Stimulated activated CD4-positive, alpha-beta T cell treated with anti-CD3 and anti-CD28 coated beads, Interleukin-1b, Interleukin-23, amount 100 ng/mL, for 1 hour (primary cell): ENCODE measurements around the gene SZT2.
"Not testable (repeated sequence)": the region's sequence is repeated elsewhere in the genome, so short reads cannot be mapped to it uniquely, and the experiment has no call there.

Source experiments
- DNase-seq, 2 donors: peaks; one replicate each; pipeline ENCODE4 v3.0.0-alpha.2; 2020; ENCODE audit warnings: low read depth in 2 of 2

The SZT2 gene

DNA sequence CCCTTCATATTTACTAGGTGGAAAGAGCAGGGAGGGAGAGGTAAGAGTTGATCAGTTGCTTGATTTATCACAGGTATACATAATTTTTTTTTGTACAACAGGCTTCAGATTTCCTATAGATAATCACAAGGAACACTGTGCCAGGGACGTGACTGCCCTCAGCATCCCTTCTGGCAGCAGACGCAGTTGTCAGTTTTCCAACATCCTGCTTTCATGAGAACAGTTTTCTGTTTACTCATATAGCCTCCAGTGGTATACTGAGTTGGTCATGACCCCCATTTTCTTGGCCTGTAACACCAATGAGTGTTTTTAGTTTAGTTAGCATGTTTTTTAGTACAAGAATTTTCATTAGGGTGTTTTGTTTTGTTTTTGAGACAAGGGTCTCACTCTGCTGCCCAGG is 103.1 kb downstream of the SZT2 start:
- DNase-seq: no peak

DNA sequence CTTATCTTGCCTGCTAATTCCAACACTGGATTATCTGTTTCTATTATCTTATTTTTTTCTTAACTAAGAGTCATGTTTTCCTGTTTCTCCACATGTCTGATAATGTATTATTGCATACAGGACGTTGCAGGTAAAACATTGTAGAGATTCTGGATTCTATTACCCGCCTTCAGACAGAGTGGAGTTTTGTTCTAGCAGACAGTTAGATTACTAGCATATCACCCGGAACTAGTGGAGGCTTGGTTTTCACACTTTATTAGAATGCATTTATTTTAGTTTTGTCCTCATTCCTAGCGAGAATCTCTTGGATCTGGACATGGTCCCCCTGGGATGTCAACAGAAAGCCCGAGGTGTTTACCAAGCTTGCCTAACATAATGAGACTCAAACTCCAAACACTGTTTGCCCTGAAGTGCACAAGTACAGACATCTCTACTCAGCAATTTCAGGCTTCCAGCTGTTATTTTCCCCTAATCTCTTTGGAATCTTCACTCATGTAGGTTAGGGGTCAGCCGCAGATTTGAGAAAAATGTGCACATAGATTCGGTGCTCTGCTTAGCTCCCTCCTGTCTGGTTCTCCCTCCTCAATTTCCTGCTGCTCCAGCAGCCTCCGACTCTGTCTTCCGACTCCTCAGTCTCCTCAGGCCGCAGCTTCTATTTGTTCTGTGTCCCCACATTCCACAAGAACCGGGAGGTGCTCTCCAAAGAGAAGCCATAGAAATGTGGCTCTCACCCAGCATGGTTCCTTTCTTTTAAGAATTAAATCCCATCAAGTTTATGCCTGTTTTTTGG is 104.2 kb downstream of the SZT2 start:
- no peak for DNase-seq

DNA sequence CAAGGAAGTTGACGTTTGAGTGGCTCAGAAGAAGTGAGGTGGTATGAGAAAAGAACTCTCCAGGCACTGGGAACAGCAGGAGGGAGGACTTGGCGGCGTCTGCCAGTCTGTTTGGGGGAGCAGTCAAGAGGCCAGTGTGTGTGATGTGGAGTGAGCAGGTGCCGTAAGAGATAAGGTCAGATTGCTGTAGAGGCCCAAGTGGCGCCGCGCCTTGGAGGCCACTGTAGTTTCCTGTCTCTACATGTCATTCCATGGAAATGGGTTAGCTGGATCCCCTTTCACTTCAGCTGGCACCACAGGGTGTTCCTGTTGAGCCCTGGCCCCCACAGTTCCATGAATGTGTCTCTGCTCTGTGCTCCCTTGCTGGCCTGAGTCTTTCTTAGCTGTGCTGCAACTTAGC is 105.5 kb downstream of the SZT2 start:
- DNase-seq: no peak

DNA sequence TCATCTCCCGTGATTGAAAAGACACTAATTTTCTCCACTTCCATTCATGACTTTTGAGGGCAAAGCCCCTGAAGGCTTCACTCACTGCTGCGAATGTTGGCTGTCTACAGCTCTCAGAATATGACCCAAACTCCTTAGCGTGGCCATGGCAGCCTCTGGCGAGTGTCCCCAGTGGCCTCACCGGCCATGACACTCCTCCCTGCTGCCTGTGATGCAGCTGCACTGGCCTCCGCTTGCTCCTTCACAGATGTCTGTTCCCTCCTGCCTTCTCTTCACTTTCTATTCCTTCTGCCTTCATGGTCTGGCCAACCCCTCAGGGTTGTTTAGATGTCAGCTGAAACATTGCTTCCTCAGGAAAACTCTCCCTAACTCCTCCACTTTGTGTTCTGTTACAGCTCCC is 110.2 kb downstream of the SZT2 start:
- DNase-seq: no peak

DNA sequence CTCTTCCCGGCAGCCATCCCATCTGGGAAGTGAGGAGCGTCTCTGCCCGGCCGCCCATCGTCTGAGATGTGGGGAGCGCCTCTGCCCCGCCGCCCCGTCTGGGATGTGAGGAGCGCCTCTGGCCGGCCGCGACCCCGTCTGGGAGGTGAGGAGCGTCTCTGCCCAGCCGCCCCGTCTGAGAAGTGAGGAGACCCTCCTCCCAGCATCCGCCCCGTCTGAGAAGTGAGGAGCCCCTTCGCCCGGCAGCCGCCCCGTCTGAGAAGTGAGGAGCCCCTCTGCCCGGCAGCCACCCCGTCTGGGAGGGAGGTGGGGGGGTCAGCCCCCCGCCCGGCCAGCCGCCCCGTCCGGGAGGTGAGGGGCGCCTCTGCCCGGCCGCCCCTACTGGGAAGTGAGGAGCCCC is 112.1 kb downstream of the SZT2 start:
- DNase-seq: not testable (repeated sequence)

DNA sequence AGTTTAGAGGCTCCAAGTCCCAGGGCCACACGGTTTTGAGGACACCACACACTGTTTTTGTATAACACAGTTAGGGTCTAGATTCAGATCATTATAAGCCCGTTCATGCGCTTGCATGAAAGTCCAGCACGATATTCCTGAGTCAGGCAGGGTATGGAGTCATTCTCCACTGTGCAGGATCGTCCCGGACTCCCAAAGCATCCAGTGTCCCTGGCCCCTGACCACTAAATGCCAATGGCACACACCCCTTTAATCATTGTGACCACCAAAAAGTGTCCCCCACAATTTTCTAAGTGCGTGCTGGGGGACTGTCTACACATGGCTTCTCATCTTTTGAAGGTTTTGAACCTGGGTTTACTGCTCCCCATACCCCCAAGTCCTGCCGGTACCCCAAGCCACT is 113.8 kb downstream of the SZT2 start:
- DNase-seq: no peak
